HL-60 (cell line): ENCODE measurements around the gene APOH.

Experiments used
- DNase-seq, 2 experiments: peaks; one replicate each; pipeline ENCODE4 v3.0.0-alpha.2; 2010 to 2020; ENCODE audit warnings: low read depth in 1 of 2, low spot score in 1 of 2
- H3K27ac ChIP-seq: fragments of 250-450 bp; sonication (Bioruptor Pico); replicated peaks from 2 replicates; pipeline ENCODE4 v1.5.1; 2020; ENCODE audit warnings: mild to moderate bottlenecking, moderate library complexity
- H3K27me3 ChIP-seq: fragments of 250-450 bp; sonication (Bioruptor Pico); 2 replicates; pipeline ENCODE4 v1.5.1; 2021; ENCODE audit warnings: mild to moderate bottlenecking, moderate library complexity; ENCODE audit not compliant: insufficient read depth, poor library complexity, severe bottlenecking
- H3K4me3 ChIP-seq: replicated peaks from 2 replicates; pipeline ENCODE4 v1.5.1; 2011; ENCODE audit warnings: mild to moderate bottlenecking, control low read depth, low read length; ENCODE audit not compliant: insufficient read depth
- CTCF ChIP-seq: IDR thresholded peaks from one replicate; pipeline ENCODE4 v1.5.1; 2011; ENCODE audit warnings: low read length, control low read depth, inconsistent platforms; ENCODE audit not compliant: insufficient read depth
- GABPA ChIP-seq: IDR thresholded peaks from 2 replicates; pipeline ENCODE4 v1.6.1; 2012; ENCODE audit warnings: low read depth
- POLR2AphosphoS5 ChIP-seq: IDR thresholded peaks from 2 replicates; pipeline ENCODE4 v1.6.1; 2012; ENCODE audit warnings: low read depth
- REST ChIP-seq: IDR thresholded peaks from 2 replicates; pipeline ENCODE4 v1.6.1; 2012; ENCODE audit warnings: low read depth; ENCODE audit not compliant: insufficient replicate concordance
- SPI1 ChIP-seq: IDR thresholded peaks from 2 replicates; pipeline ENCODE4 v1.6.1; 2012; ENCODE audit warnings: low read depth, mild to moderate bottlenecking, borderline replicate concordance

Gene APOH

GRCh38 chr17:66240013-66240412 lies 10.8 kb upstream of the APOH start:
- Histone ChIP-seq H3K4me3 (no peak overlapping the region), H3K27ac (no peak overlapping the region), H3K27me3 (peaks cover 2% of the 10 kb centered on the region)
- TF ChIP-seq GABPA (no peak), POLR2AphosphoS5 (no peak)
- no peak for DNase-seq

- TF ChIP-seq CTCF = no peak
- TF ChIP-seq POLR2AphosphoS5 = no peak
- TF ChIP-seq SPI1 = no peak
- no peak for TF ChIP-seq REST
- TF ChIP-seq GABPA = no peak
- H3K27me3 ChIP-seq = no peaks in the 10 kb centered on the region
- no peak for DNase-seq
- H3K27ac ChIP-seq = no peak overlapping the region
- H3K4me3 ChIP-seq = no peak overlapping the region
These were observed 6.3 kb upstream of the APOH start for GRCh38 chr17:66235377-66235994.

- Histone ChIP-seq H3K27ac (no peak overlapping the region), H3K27me3 (no peaks in the 10 kb centered on the region), H3K4me3 (no peak overlapping the region)
- TF ChIP-seq CTCF (no peak), SPI1 (no peak), GABPA (no peak), REST (no peak), POLR2AphosphoS5 (no peak)
- no peak for DNase-seq
These were observed 5.4 kb upstream of the APOH start for GRCh38 chr17:66234611-66235010.

GRCh38 chr17:66233023-66233753 lies 4.0 kb upstream of the APOH start:
- H3K27me3 ChIP-seq = no peaks in the 10 kb centered on the region
- no peak for TF ChIP-seq SPI1
- TF ChIP-seq CTCF = no peak
- no peak for TF ChIP-seq POLR2AphosphoS5
- no peak for TF ChIP-seq REST
- no peak for TF ChIP-seq GABPA

More at GRCh38 chr17:66233023-66233753, 4.0 kb upstream of the APOH start:
- no peak for DNase-seq
- H3K4me3 ChIP-seq = no peak overlapping the region
- no peak overlapping the region for H3K27ac ChIP-seq
